NCI-H510A (cell line): Measurements from ENCODE around the gene NTM.
A peak's percentile ranks its signal among the peaks of the same experiment; 100 is the strongest.

Source experiments
- DNase-seq: peaks from one replicate; lab custom pipeline; 2025; lab: John Stamatoyannopoulos, UW

The NTM gene

GRCh38 chr11:131687291-131688047, 317.1 kb downstream of the NTM start:
- no peak for DNase-seq

- no peak for DNase-seq
These were observed 317.8 kb downstream of the NTM start for GRCh38 chr11:131688048-131688693.

GRCh38 chr11:131689049-131689925, 318.9 kb downstream of the NTM start:
- DNase-seq: no peak

- DNase-seq: no peak
These were observed 319.9 kb downstream of the NTM start for GRCh38 chr11:131690362-131690761.

- DNase-seq: no peak
These were observed 320.4 kb downstream of the NTM start for GRCh38 chr11:131690776-131691175.

GRCh38 chr11:131691181-131692041, 321.0 kb downstream of the NTM start:
- DNase-seq: peak; percentile 51

- no peak for DNase-seq
These were observed 321.7 kb downstream of the NTM start for GRCh38 chr11:131692151-131692550.

- no peak for DNase-seq
These were observed 322.5 kb downstream of the NTM start for GRCh38 chr11:131692961-131693360.

- no peak for DNase-seq
These were observed 323.3 kb downstream of the NTM start for GRCh38 chr11:131693756-131694155.

- no peak for DNase-seq
These were observed 324.4 kb downstream of the NTM start for GRCh38 chr11:131694526-131695424.

- no peak for DNase-seq
These were observed 325.5 kb downstream of the NTM start for GRCh38 chr11:131695889-131696429.

- no peak for DNase-seq
These were observed 326.3 kb downstream of the NTM start for GRCh38 chr11:131696690-131697089.

GRCh38 chr11:131703311-131703710, 332.9 kb downstream of the NTM start:
- DNase-seq: no peak

- no peak for DNase-seq
These were observed 334.3 kb downstream of the NTM start for GRCh38 chr11:131704682-131705081.

- no peak for DNase-seq
These were observed 340.1 kb downstream of the NTM start for GRCh38 chr11:131710511-131710910.

- no peak for DNase-seq
These were observed 342.5 kb downstream of the NTM start for GRCh38 chr11:131712897-131713296.

GRCh38 chr11:131713529-131714134, 343.2 kb downstream of the NTM start:
- DNase-seq: no peak

- DNase-seq: no peak
These were observed 347.2 kb downstream of the NTM start for GRCh38 chr11:131717616-131718015.

- DNase-seq: no peak
These were observed 352.7 kb downstream of the NTM start for GRCh38 chr11:131723088-131723487.

- no peak for DNase-seq
These were observed 354.1 kb downstream of the NTM start for GRCh38 chr11:131724436-131724975.
